Hematopoietic multipotent progenitor cell treated with erythropoietin and hydrocortisone succinate and interleukin-3 and kit ligand, for 4 days (in vitro differentiated cells): ENCODE results near the gene LHX8.

ENCODE experiments used
- DNase-seq: peaks from one replicate; pipeline ENCODE4 v3.0.0-alpha.2; 2015

Gene LHX8

GRCh38 chr1:75208862-75209261 is 74.7 kb downstream of the LHX8 start:
- no peak for DNase-seq
